IPS-NIHi7 (cell line): ENCODE measurements around the gene AAMDC.
"Not testable (repeated sequence)": the region's sequence is repeated elsewhere in the genome, so short reads cannot be mapped to it uniquely, and the experiment has no call there.

Source experiments
- DNase-seq: peaks from one replicate; pipeline ENCODE4 v3.0.0; 2012; ENCODE audit warnings: mixed read lengths; ENCODE audit errors: extremely low spot score

The AAMDC gene

DNA sequence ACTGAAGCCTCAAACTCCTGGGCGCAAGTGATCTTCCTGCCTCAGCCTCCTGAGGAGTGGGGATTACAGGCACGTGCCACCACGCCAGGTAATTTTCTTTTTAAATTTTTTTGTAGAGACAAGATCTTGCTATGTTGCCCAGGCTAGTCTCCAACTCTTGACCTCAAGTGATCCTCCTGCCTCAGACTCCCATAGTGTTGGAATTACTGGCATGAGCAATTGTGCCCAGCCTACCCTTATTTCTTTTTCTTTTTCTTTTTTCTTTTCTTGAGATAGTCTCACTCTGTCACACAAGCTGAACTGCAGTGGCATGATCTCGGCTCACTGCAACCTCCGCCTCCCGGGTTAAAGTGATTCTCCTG lies 63.9 kb downstream of the AAMDC start:
- no peak for DNase-seq

DNA sequence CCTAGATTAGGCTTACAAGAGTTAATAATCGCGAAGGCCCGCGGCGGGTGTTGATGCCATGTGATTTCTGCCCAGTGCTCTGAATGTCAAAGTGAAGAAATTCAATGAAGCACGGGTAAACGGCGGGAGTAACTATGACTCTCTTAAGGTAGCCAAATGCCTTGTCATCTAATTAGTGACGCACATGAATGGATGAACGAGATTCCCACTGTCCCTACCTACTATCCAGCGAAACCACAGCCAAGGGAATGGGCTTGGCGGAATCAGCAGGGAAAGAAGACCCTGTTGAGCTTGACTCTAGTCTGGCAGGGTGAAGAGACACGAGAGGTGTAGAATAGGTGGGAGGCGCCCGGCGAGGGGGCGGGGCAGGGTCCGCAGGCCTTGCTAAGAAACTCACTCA lies 65.5 kb downstream of the AAMDC start:
- DNase-seq = no peak

DNA sequence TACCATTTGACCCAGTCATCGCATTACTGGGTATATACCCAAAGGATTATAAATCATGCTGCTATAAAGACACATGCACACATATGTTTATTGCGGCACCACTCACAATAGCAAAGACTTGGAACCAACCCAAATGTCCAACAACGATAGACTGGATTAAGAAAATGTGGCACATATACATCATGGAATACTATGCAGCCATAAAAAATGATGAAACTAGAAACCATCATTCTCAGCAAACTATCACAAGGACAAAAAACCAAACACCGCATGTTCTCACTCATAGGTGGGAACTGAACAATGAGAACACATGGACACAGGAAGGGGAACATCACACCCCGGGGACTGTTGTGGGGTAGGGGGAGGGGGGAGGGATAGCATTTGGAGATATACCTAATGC lies 68.1 kb downstream of the AAMDC start:
- not testable (repeated sequence) for DNase-seq

DNA sequence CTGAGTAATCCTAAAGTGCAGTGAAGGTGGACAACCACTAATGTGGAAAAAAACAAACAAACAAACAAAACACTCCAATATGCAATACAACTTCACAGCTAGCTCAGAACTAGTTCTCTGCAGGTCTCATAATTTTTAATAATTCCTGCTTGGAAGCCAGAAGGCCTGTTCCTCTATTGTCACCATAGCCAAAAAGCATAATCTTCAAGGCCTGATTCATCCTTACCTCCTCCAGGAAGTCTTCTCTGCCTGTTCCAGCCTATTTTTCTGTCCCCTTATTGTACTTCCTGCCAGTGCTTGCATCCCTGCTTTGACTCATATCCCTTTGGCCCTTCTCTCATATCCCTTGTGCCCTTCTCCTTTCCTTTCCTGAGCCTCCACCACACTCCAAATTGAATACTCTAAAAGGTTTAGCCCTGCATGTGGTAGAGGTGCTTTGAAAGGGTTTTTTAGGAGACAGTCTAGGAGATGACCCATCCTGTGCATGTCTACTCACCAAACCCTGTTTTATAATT lies 69.2 kb downstream of the AAMDC start:
- DNase-seq = not testable (repeated sequence)

DNA sequence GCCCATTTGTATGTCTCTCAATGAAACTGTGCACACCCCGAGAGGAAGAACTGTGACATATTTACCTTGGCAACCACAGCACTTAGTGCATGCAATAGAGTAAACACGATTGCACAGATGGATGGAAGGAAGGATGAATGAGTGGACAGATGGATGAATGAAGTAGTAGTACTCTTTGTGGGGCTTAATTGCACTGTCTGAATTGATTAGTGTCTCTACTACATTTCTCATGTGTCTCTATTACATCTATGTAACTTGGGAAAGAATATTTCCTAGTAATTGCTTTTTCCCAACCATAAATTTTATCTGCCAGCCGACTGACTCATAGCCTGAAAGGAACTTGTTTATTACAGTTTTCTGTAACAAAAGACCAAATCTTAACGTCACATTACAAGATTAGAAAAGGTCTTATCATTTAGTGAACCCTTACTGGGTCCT lies 69.7 kb downstream of the AAMDC start:
- DNase-seq = not testable (repeated sequence)

DNA sequence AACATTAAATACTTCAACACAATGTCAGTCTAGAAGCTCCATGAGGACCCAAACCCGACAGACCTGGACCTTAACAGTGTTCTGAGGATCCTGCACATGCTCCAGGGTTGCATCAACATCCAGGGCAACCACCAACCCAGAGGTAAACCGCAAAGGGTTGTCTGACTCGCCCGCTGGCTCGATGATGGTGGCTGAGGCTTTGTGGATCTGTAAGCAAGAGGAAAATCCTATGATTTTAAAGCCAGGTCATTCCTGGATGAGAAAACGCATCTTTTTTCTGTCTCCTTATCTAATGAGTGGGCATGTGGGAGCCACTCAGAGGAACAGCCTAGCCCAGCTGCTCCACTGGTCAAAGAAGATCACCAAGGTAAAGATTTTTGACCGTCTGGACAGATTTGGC lies 70.3 kb downstream of the AAMDC start:
- DNase-seq = not testable (repeated sequence)

DNA sequence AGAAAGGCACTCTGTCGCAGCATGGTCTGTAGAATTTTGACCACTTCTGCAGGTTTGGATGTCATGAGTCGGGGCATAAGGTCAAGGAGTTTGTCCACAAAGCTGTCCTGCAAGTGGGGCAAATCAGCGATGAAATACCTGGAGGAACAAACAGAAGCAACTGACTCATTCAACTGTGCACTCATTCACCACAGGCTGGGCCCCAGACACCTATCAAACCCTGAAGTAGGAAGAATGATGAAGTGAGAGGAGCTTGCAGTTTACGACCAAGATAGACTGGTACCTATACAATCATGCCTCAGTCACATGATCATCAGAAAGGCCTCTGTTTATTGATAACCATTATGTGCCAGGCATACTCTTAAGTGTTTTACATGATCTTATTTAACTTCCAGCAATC lies 70.8 kb downstream of the AAMDC start:
- DNase-seq = not testable (repeated sequence)

DNA sequence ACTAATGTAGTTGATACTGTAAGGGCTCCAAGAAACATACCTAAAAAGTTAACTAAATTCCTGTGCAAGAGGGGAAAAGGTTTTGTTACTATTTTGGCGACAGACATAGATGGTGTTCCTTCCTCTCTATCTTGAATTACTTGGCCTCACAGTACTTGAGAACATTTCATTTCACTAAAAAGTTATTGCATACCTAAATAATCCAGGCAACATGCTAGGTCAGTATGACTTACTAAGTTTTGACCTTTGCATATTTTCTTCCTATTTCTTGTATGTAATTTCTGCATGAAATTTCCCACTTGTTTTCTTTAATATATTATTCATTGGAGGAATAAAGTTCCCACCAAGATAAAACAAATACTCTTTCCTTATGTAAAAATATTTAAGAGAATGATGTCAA lies 74.0 kb downstream of the AAMDC start:
- DNase-seq = not testable (repeated sequence)

DNA sequence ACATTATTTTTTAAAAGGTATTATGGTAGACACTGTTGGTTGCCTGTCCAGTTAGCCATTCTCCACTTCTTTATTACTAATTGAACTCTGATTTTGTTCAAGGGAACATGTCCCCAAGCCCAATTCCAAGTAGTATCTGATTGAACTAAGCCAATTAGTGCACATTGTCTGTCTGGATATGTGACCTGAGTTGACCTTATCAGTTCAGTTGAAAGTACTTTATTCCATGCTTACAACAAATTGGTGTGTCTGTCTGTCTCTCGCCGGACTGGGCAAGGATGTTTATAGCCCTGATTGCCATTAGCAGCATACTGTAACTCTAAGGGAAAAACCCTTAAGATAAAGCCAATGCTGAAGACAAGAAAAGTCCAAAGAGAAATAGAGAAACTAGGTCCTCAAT lies 87.9 kb downstream of the AAMDC start:
- no peak for DNase-seq

DNA sequence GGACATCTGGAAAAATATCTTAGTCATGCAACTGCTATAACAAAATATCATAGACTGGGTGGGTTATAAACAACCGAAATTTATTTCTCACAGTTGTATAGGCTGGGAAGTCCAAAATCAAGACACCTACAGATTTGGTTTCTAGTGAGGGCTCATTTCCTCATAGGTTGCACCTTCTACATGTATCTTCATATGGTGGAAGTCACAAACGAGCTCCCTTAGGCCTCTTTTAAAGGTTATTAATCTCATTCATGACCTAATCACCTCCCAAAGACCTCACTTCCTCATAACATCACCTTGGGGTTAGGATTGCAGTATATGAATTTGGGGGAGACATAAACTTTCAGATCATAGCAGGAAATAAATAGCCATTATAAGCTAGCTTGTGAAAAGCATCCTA lies 88.3 kb downstream of the AAMDC start:
- DNase-seq = no peak

DNA sequence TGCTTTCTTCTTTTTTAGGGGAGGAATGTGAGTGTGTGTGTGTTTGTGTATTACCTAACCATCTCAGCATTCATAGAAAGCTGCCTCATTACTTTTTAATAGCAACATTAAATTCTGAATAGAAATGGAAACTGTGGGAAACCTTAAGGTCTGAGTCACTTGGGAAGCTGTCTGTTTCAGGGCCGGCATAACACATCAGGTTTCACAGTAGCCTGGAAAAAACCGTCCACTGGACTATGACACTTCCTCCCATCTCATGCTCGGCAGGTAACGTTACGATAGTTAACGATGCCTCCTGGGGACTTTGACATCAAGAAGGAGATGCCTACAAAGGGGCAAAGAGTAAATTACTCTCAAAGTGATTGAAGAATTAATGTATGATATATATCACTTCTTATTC lies 89.9 kb downstream of the AAMDC start:
- DNase-seq = not testable (repeated sequence)

DNA sequence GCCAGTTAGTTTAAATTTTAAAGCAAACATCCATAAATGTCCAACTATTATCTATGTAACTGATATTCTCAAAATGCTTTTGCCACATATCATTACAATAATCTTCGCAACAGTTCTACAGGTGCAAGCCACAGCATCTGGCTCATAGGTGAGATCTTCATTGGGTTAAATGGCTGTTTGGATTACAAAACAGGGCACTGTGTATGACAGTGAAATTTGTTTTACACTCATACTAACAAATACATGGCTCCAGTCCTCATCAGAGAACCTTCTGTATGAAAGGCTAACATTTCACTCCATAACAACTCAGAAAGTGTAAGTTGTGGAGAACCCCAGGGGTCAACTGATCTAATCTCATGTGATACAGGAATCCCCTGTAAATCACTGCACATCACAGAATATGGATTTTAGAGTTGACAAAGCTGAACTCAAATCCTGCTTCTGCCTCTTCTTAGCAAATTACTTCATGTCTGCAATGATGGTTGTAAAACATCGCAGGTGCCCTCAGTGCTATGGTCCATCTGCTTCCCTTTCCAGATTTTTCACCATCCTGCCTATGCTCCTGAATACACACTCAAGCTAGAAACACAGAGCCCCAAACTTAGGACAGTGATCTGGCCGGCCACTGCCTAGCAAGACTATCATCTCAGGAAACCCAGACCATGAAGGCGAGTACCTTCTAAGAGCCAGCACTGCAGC lies 92.8 kb downstream of the AAMDC start:
- DNase-seq = not testable (repeated sequence)

DNA sequence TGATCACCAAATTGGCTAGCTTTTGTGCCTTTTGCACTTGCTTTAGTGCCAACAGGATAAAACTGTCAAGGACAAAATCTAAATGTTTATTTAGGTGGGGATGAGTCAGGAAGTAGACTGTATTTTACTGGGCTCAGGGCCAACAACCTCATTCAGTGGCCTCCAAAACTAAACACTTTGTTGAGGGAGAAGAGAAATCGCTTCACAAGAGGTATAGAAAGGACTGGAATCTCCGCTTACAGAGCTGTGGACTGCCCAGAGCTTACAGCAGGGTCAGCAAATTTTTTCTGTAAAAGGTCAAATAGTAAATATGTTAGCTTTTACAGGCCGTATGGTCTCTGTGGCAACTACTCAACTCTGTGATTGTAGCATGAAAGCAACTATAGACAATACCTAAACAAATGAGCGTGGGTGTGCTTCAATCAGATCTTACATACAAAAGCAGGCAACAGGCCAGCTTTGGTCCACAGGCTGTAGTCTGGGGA lies 93.4 kb downstream of the AAMDC start:
- DNase-seq = not testable (repeated sequence)

DNA sequence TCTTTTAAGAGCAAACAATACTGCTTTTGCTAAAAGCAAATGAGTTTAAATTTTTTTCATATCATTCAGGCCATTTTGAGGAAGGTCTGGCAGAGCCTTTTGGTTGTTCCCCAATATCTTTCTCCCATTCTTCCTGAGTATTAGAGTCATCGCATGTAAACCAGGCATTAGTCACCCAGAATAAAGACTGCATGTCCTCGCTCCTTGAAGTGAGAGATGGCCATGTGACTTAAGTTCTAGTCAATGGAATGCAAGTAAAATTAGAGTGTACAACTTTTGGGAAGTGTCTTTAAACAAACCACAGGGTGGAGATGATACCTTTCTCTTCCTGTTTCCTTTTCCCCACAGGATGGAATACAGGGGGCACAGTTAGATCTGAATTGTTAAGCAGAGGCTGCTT lies 96.8 kb downstream of the AAMDC start:
- DNase-seq = not testable (repeated sequence)
